Lower leg skin (tissue), 4 donors: Measurements from ENCODE around the gene RHBDL3. TPM values are rescaled to one million over a fixed set of nuclear protein-coding genes. Genes with fewer than 3 reads are reported as not detected.

Source experiments
- DNase-seq, 2 donors: peaks; one replicate each; pipeline ENCODE4 v3.0.0-alpha.2; 2019; ENCODE audit warnings: low spot score in 2 of 2
- H3K4me3 ChIP-seq: fragments of 200-600 bp; sonication (generic); 2 replicates; pipeline ENCODE4 v1.5.1; 2017; ENCODE audit warnings: mild to moderate bottlenecking, low read depth; ENCODE audit not compliant: poor library complexity, severe bottlenecking
- CTCF ChIP-seq, 3 donors: fragments of 450-650 bp; IDR thresholded peaks; one replicate each; pipeline ENCODE4 v1.5.1; 2016; ENCODE audit warnings: antibody characterized with exemption in 3 of 3, mild to moderate bottlenecking in 3 of 3, moderate library complexity in 2 of 3
- POLR2A ChIP-seq, 2 donors: fragments of 450-650 bp; IDR thresholded peaks; one replicate each; pipeline ENCODE4 v1.6.1; 2016 to 2017; ENCODE audit warnings: antibody characterized with exemption in 2 of 2, mild to moderate bottlenecking in 1 of 2, moderate library complexity in 1 of 2
- WGBS, 2 donors: methylation state at CpG; one replicate each; pipeline ENCODE4 v1.1.5; 2018; 5-methylcytosine and 5-hydroxymethylcytosine counted together
- intact Hi-C: fragments of 100-400 bp; cut with DNase I; formaldehyde crosslinking; loops from one replicate; pipeline ENCODE4 v1.15.0; 2023; ENCODE audit warnings: low total_unique reads
- total RNA-seq, 4 donors: library from RNA; depleted of rRNA; stranded (reverse); fragments of >200 nt; gene quantifications; one replicate each; pipeline ENCODE4 v1.1.0, GENCODE V29; 2016

The RHBDL3 gene
- total RNA-seq, 4 donors from 2014 or later, result 0.12 to 0.71 (median 0.55) TPM; not detected in 1

- WGBS, 2 donors, result 88 to 96% methylated on average over 2 of the region's 2 CpGs
Observed at GRCh38 chr17:32235588-32235987, 30.0 kb upstream of the RHBDL3 start.

DNA sequence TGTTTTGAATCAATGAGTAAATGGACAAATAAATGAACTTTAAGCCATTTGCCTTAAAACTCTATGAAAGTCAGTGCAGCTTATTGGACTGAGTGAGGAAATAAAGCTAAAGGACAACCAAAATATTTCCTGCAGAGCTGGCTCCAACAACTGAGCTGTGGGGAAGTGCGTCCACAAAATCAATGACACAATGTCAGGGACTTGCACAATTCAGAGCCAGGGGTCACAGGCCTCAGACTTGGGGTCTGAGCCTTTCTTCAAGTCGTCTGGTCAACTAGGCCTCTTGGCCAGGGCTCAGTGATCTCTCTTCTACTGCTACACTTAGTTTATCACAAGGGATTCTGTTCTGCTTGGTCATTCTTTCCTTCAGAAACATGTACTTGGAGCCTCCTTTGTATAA lies 26.2 kb upstream of the RHBDL3 start:
- peak in 1 of 2 donors; percentile 40 for DNase-seq
- 79 to 88% methylated on average over 2 of the region's 2 CpGs for WGBS, 2 donors
- no peak overlapping the region for H3K4me3 ChIP-seq
- TF ChIP-seq POLR2A (IDR thresholded peaks at IDR 0.05) (no peak), CTCF (IDR thresholded peaks at IDR 0.05) (no peak)
- intact Hi-C loops, result no loop called here

More at GRCh38 chr17:32235588-32235987, 30.0 kb upstream of the RHBDL3 start:
- DNase-seq, result no peak
- TF ChIP-seq CTCF (IDR thresholded peaks at IDR 0.05), result no peak
- TF ChIP-seq POLR2A (IDR thresholded peaks at IDR 0.05), result no peak
- no peak overlapping the region for H3K4me3 ChIP-seq
- intact Hi-C loops, result no loop called here

DNA sequence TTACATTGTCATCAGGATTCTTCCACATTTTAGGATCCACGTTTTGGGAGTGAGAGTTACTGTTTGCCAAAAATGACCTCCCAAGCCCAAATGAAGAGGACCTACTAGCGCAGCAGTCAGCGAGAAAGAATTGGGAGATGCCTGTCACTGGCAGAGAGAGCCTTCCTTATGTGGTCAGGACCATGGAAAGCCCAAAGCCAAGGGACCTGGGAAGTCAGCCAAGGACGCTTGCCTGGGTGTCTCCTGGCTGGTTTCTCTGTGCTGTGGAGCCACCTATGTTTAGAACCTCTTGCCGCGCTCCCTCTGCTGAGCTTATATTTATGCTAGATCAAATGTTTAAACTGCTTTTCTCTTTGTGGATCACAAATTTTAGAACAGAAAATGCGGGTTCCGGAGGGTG lies 24.9 kb upstream of the RHBDL3 start:
- intact Hi-C loops, result no loop called here
- no peak overlapping the region for H3K4me3 ChIP-seq
- no peak for TF ChIP-seq CTCF (IDR thresholded peaks at IDR 0.05)
- no peak for TF ChIP-seq POLR2A (IDR thresholded peaks at IDR 0.05)
- WGBS, 2 donors, result 74 to 76% methylated on average over 8 of the region's 8 CpGs
- peak in 1 of 2 donors; percentile 53 for DNase-seq

DNA sequence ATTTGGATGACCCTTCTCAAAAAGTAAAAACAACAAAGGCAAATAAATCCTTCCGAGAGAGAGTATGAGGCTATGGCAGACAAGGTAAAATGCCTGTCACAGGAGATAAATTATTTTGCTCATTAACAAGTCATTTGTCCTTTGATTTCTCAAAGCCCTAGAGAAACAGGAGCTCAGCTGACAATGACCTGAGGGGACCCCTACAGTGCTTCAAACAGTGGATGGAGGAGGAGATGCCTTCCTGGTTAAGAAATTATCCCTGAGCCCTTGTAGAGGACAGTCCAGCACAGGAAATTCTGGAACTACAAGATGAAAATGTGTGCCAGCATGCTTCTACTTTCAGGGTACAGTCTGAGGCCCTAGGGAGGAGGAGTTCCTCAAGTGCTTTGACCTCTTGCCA lies 24.0 kb upstream of the RHBDL3 start:
- DNase-seq, result peak in 1 of 2 donors; percentile 2
- intact Hi-C loops, result no loop called here
- TF ChIP-seq CTCF (IDR thresholded peaks at IDR 0.05), result no peak
- TF ChIP-seq POLR2A (IDR thresholded peaks at IDR 0.05), result no peak
- WGBS, 2 donors, result 91% methylated on average over 1 of the region's 1 CpG
- no peak overlapping the region for H3K4me3 ChIP-seq

DNA sequence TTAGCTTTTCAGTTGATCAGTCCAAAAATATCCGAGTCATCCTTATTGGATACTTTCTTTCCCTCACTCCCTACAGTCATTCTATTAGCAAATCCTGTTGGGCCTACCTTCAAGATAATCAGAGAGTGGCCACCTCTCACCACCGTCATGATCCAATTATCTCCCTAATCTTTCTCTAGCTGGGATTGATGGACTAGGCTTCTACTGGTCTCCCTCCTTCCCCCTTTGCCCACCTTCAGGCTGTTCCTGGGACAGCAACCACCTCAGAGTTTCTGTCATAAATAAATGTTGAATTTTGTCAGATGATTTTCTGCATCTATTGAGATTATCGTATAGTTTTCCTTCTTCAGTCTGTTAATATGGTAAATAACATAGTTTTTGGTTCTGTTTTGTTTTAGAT lies 16.2 kb upstream of the RHBDL3 start:
- no peak for DNase-seq
- H3K4me3 ChIP-seq, result no peak overlapping the region
- 90 to 94% methylated on average over 3 of the region's 3 CpGs for WGBS, 2 donors
- TF ChIP-seq POLR2A (IDR thresholded peaks at IDR 0.05) (no peak), CTCF (IDR thresholded peaks at IDR 0.05) (no peak)
- intact Hi-C loops, result no loop called here

GRCh38 chr17:32253117-32253611 lies 12.5 kb upstream of the RHBDL3 start:
- H3K4me3 ChIP-seq, result no peak overlapping the region
- intact Hi-C loops, result loop anchor here (5.0 kb wide), 1 partner anchor 64 kb away; no protein-coding TSS in a partner anchor
- DNase-seq, result peak; percentile 72 to 95
- 55 to 60% methylated on average over 12 of the region's 12 CpGs for WGBS, 2 donors
- TF ChIP-seq POLR2A (IDR thresholded peaks at IDR 0.05) (no peak), CTCF (IDR thresholded peaks at IDR 0.05) (peak in 1 of 3 donors; percentile 88)
